ENCODE data around the gene SLC39A2. TPM values are rescaled to one million over a fixed set of nuclear protein-coding genes. Genes with fewer than 3 reads are reported as not detected.

SLC39A2 gene
- total RNA-seq, 2 donors from 2014 or later = 1.2 to 3.0 TPM

GRCh38 chr14:20989471-20989786 is 9.7 kb upstream of the SLC39A2 start:
- Histone ChIP-seq H3K9ac (ENCODE audit: low read depth in 2 of 2, low read length in 2 of 2) (no peak overlapping the region), H3K4me1 (peaks cover 17% of the 10 kb centered on the region), H3K27ac (peak overlapping the region; percentile 85), H3K4me3 (peak overlapping the region; percentile 84), H3K9me3 (no peaks in the 10 kb centered on the region), H3K27me3 (no peaks in the 10 kb centered on the region), H3K36me3 (peaks cover 3% of the 10 kb centered on the region)
- no peak for DNase-seq
- TF ChIP-seq CTCF (IDR thresholded peaks at IDR 0.05) = no peak
- intact Hi-C loops (cut with DNase I) = no loop called here

- DNase-seq = peak; percentile 94
- intact Hi-C loops (cut with DNase I) = no loop called here
Measured at GRCh38 chr14:20989787-20990600, 9.1 kb upstream of the SLC39A2 start, which contains the start of gene METTL17. Gene METTL17 (plus strand): TSS chr14:20989980. CDS start chr14:20990003, 23 bp downstream.

GRCh38 chr14:20996521-20996920 is 2.6 kb upstream of the SLC39A2 start:
- H3K27ac ChIP-seq = peak overlapping the region; percentile 1
- no peak overlapping the region for H3K4me3 ChIP-seq
- H3K9me3 ChIP-seq = no peaks in the 10 kb centered on the region
- intact Hi-C loops (cut with DNase I) = no loop called here
- no peak for TF ChIP-seq CTCF (IDR thresholded peaks at IDR 0.05)
- H3K9ac ChIP-seq (ENCODE audit: low read depth in 2 of 2, low read length in 2 of 2) = peak overlapping the region in 1 of 2 donors; percentile 61
- peaks cover 8% of the 10 kb centered on the region for H3K4me1 ChIP-seq
- peaks cover 11% of the 10 kb centered on the region for H3K36me3 ChIP-seq
- DNase-seq = no peak
- no peaks in the 10 kb centered on the region for H3K27me3 ChIP-seq

More at GRCh38 chr14:20989787-20990600, 9.1 kb upstream of the SLC39A2 start, which contains the start of gene METTL17:
- peak within 1 kb of the TSS; percentile 61 to 73 for H3K9ac ChIP-seq (ENCODE audit: low read depth in 2 of 2, low read length in 2 of 2)
- no peaks in the 10 kb centered on the region for H3K9me3 ChIP-seq
- H3K36me3 ChIP-seq = peaks cover 8% of the 10 kb centered on the region
- H3K4me1 ChIP-seq = peaks cover 17% of the 10 kb centered on the region
- no peaks in the 10 kb centered on the region for H3K27me3 ChIP-seq
- H3K4me3 ChIP-seq = peak within 1 kb of the TSS; percentile 84
- peak within 1 kb of the TSS; percentile 85 for H3K27ac ChIP-seq
- TF ChIP-seq CTCF (IDR thresholded peaks at IDR 0.05) = peak; percentile 25

GRCh38 chr14:20997115-20997514 is 2.0 kb upstream of the SLC39A2 start:
- H3K4me3 ChIP-seq = no peak overlapping the region
- H3K36me3 ChIP-seq = peaks cover 11% of the 10 kb centered on the region
- H3K27ac ChIP-seq = peak overlapping the region; percentile 4
- intact Hi-C loops (cut with DNase I) = no loop called here
- peaks cover 5% of the 10 kb centered on the region for H3K4me1 ChIP-seq
- H3K9me3 ChIP-seq = no peaks in the 10 kb centered on the region
- no peak for DNase-seq
- TF ChIP-seq CTCF (IDR thresholded peaks at IDR 0.05) = no peak
- H3K9ac ChIP-seq (ENCODE audit: low read depth in 2 of 2, low read length in 2 of 2) = peak overlapping the region in 1 of 2 donors; percentile 61
- no peaks in the 10 kb centered on the region for H3K27me3 ChIP-seq

GRCh38 chr14:20997564-20997963 is 1.5 kb upstream of the SLC39A2 start:
- no peaks in the 10 kb centered on the region for H3K27me3 ChIP-seq
- H3K9ac ChIP-seq (ENCODE audit: low read depth in 2 of 2, low read length in 2 of 2) = peak overlapping the region in 1 of 2 donors; percentile 43
- H3K9me3 ChIP-seq = no peaks in the 10 kb centered on the region
- no peak overlapping the region for H3K4me3 ChIP-seq
- TF ChIP-seq CTCF (IDR thresholded peaks at IDR 0.05) = no peak
- H3K4me1 ChIP-seq = peaks cover 5% of the 10 kb centered on the region
- H3K27ac ChIP-seq = peak overlapping the region; percentile 4
- H3K36me3 ChIP-seq = peaks cover 11% of the 10 kb centered on the region
- intact Hi-C loops (cut with DNase I) = no loop called here
- no peak for DNase-seq
